Measurements from ENCODE around the gene TAL2. TPM values are rescaled to one million over a fixed set of nuclear protein-coding genes. Genes with fewer than 3 reads are reported as not detected.

The TAL2 gene
- total and polyA plus RNA-seq, 9 of the 15 experiments (the other 6 are each of a cell fraction or from before 2014, with no cell fraction given): 0.21 to 3.7 (median 1.1) TPM; not detected in 1

DNA sequence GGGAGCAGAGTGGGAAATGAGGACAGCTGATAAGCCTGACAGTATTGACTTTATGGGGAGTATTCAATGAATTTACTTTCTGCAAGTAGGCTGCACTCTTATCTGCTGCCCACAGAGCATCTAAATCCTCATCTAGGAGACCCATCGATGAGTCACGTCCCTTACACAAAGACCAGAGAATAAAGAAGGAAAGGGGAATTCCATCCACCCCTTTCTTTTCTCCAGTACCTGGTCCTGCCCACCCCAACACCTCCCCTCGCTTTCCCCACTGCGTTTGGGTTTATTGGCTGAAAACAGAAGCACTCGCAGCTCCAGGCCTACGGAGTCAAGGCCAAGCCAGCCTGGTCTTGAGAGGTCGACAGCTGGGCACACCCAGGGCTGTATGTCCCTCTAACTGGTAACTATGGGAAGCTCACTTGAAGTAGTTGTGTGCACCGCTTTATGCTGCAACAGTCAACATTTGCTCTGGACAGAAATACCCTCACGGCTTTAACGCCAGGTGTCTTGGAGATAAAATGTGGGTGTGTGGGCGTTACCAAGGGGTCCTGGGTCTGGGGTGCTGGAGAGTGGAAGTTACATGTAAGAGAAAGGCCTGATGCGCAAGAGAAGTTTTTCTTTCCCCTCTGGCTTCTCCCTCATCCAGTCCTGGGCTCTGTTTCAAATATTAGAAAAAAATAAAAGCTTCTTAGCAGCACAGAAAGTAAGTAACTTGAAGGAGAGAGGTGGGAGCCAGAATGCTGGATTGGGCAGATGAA, 14.5 kb upstream of the TAL2 start (continued):
- TF ChIP-seq POLR3G (IDR thresholded peaks at IDR 0.05; ENCODE audit: extremely low read depth, insufficient read length, insufficient replicate concordance) (no peak), ZNF121 (CRISPR knock-in tag; conservative IDR thresholded peaks at IDR 0.05) (no peak), PHF21A (IDR thresholded peaks at IDR 0.05; ENCODE audit: borderline replicate concordance, low read depth) (no peak), NR4A1 (CRISPR knock-in tag; IDR thresholded peaks at IDR 0.05) (no peak), NR4A1 (tag; IDR thresholded peaks at IDR 0.05) (no peak), TRIM24 (IDR thresholded peaks at IDR 0.05) (peak; percentile 54 to 90; a peak in 3 of 4 replicates), RCOR1 (IDR thresholded peaks at IDR 0.05; ENCODE audit: borderline replicate concordance in 1 of 2, low read depth in 2 of 2, low read length in 2 of 2) (peak; percentile 52 to 94; a peak in 3 of 4 replicates), PTRF (tag; IDR thresholded peaks at IDR 0.05) (no peak), PRPF4 (IDR thresholded peaks at IDR 0.05; ENCODE audit: insufficient read depth, low read depth, low read length, poor library complexity, severe bottlenecking) (no peak), JUND (IDR thresholded peaks at IDR 0.05; ENCODE audit: borderline replicate concordance, low read depth, low read length) (peak; percentile 99), JUND (tag; IDR thresholded peaks at IDR 0.05; ENCODE audit: borderline replicate concordance, low read depth, low read length) (peak; percentile 98), POLR3A (IDR thresholded peaks at IDR 0.05; ENCODE audit: borderline replicate concordance, extremely low read depth, insufficient read depth, insufficient read length) (no peak), PHB (CRISPR knock-in tag; IDR thresholded peaks at IDR 0.05) (no peak), ATF7 (IDR thresholded peaks at IDR 0.05) (peak; percentile 92), ZNF830 (CRISPR knock-in tag; IDR thresholded peaks at IDR 0.05) (no peak), ZNF57 (CRISPR knock-in tag; IDR thresholded peaks at IDR 0.05) (no peak), SIN3B (IDR thresholded peaks at IDR 0.05; ENCODE audit: low read depth) (no peak), TEAD2 (tag; IDR thresholded peaks at IDR 0.05) (no peak), SNRNP70 (optimal IDR thresholded peaks at IDR 0.05; ENCODE audit: low read depth, low read length) (no peak)
- TF ChIP-seq, protein P1, sequence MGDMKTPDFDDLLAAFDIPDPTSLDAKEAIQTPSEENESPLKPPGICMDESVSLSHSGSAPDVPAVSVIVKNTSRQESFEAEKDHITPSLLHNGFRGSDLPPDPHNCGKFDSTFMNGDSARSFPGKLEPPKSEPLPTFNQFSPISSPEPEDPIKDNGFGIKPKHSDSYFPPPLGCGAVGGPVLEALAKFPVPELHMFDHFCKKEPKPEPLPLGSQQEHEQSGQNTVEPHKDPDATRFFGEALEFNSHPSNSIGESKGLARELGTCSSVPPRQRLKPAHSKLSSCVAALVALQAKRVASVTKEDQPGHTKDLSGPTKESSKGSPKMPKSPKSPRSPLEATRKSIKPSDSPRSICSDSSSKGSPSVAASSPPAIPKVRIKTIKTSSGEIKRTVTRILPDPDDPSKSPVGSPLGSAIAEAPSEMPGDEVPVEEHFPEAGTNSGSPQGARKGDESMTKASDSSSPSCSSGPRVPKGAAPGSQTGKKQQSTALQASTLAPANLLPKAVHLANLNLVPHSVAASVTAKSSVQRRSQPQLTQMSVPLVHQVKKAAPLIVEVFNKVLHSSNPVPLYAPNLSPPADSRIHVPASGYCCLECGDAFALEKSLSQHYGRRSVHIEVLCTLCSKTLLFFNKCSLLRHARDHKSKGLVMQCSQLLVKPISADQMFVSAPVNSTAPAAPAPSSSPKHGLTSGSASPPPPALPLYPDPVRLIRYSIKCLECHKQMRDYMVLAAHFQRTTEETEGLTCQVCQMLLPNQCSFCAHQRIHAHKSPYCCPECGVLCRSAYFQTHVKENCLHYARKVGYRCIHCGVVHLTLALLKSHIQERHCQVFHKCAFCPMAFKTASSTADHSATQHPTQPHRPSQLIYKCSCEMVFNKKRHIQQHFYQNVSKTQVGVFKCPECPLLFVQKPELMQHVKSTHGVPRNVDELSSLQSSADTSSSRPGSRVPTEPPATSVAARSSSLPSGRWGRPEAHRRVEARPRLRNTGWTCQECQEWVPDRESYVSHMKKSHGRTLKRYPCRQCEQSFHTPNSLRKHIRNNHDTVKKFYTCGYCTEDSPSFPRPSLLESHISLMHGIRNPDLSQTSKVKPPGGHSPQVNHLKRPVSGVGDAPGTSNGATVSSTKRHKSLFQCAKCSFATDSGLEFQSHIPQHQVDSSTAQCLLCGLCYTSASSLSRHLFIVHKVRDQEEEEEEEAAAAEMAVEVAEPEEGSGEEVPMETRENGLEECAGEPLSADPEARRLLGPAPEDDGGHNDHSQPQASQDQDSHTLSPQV (IDR thresholded peaks at IDR 0.05): no peak
- TF ChIP-seq, protein P2, sequence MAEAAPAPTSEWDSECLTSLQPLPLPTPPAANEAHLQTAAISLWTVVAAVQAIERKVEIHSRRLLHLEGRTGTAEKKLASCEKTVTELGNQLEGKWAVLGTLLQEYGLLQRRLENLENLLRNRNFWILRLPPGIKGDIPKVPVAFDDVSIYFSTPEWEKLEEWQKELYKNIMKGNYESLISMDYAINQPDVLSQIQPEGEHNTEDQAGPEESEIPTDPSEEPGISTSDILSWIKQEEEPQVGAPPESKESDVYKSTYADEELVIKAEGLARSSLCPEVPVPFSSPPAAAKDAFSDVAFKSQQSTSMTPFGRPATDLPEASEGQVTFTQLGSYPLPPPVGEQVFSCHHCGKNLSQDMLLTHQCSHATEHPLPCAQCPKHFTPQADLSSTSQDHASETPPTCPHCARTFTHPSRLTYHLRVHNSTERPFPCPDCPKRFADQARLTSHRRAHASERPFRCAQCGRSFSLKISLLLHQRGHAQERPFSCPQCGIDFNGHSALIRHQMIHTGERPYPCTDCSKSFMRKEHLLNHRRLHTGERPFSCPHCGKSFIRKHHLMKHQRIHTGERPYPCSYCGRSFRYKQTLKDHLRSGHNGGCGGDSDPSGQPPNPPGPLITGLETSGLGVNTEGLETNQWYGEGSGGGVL (CRISPR knock-in tag; IDR thresholded peaks at IDR 0.05): no peak

Measured in K562 (cell line).